ENCODE results near the gene CALM3.
"Not testable (repeated sequence)": the region's sequence is repeated elsewhere in the genome, so short reads cannot be mapped to it uniquely, and the experiment has no call there.

Gene CALM3

DNA sequence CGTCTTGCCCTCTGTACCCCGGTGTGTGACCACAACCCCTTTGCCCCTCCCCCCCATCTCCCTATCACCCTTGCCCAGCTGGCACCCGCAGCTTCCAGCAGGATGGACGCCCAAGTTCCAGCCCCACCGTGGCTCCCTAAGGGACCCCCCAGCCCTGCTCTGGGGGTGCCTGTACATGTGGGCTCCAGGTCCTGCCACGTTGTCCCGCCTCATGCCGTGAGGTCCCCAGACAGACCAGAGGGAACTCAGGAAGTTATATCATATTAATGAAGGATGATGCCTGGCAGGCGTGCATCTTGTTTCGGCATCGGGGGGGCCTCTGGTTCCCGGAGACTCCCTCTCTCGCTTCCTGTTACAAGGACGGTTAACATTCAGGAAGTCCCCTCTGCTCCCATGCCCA is 25.3 kb downstream of the CALM3 start:
- H3K27ac Mint-ChIP-seq, result no peak overlapping the region
- peak overlapping the region in 1 of 2 donors; percentile 58 for H3K4me3 Mint-ChIP-seq
- no peak for ATAC-seq (replicated peaks)
- peaks cover 45 to 82% of the 10 kb centered on the region in 2 donors for H3K4me1 Mint-ChIP-seq
- peaks cover 34 to 39% of the 10 kb centered on the region in 2 donors for H3K36me3 Mint-ChIP-seq
- DNase-seq, result no peak
- no peaks in the 10 kb centered on the region for H3K27me3 Mint-ChIP-seq
- H3K9me3 Mint-ChIP-seq, result peaks cover 0 to 2% of the 10 kb centered on the region in 2 donors

DNA sequence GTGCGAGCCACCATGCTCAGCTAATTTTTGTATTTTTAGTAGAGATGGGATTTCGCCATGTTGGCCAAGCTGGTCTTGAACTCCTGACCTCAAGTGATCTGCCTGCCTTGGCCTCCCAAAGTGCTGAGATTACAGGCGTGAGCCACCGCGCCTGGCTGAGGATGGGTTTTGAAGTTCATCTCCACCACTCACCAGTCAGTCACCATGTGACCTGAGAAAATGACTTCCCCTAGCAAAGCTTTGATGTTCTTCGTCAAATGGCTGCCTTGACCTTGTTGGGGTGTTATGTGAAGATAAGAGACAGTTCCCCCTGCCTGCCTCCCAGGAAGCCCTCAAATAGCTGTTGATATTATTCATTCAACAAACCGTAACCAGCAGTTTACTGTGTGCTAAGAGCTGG is 27.8 kb downstream of the CALM3 start:
- not testable (repeated sequence) for H3K4me3 Mint-ChIP-seq; H3K27me3 Mint-ChIP-seq; H3K9me3 Mint-ChIP-seq; ATAC-seq (replicated peaks); DNase-seq
- Mint-ChIP-seq H3K4me1 (peaks cover 39 to 85% of the 10 kb centered on the region in 2 donors), H3K36me3 (peaks cover 32 to 33% of the 10 kb centered on the region in 2 donors), H3K27ac (peak overlapping the region; percentile 81)

DNA sequence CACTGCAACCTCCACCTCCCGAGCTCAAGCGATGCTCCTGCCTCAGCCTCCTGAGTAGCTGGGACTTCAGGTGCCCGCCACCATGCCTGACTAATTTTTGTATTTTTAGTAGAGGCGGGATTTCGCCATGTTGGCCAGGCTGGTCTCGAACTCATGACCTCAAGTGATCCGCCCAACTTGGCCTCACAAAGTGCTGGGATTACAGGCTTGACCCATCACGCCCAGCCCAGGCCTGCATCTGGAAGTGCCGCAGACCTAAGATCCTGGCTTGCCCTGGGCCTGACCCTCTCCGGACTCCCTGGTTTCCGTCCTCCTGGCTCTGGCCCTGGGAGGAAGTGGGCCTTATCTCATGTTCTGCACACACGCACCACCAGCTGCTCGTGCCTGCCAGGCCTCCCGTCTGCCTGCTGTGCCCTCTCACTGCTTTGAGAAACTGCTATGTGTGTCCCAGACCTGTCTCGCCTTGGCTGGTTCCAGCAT is 28.5 kb downstream of the CALM3 start:
- no peaks in the 10 kb centered on the region for H3K9me3 Mint-ChIP-seq
- H3K4me3 Mint-ChIP-seq, result peak overlapping the region in 1 of 2 donors; percentile 3
- peaks cover 26 to 27% of the 10 kb centered on the region in 2 donors for H3K36me3 Mint-ChIP-seq
- no peak for DNase-seq
- no peak for ATAC-seq (replicated peaks)
- peak overlapping the region; percentile 81 for H3K27ac Mint-ChIP-seq
- peaks cover 37 to 80% of the 10 kb centered on the region in 2 donors for H3K4me1 Mint-ChIP-seq
- no peaks in the 10 kb centered on the region for H3K27me3 Mint-ChIP-seq

DNA sequence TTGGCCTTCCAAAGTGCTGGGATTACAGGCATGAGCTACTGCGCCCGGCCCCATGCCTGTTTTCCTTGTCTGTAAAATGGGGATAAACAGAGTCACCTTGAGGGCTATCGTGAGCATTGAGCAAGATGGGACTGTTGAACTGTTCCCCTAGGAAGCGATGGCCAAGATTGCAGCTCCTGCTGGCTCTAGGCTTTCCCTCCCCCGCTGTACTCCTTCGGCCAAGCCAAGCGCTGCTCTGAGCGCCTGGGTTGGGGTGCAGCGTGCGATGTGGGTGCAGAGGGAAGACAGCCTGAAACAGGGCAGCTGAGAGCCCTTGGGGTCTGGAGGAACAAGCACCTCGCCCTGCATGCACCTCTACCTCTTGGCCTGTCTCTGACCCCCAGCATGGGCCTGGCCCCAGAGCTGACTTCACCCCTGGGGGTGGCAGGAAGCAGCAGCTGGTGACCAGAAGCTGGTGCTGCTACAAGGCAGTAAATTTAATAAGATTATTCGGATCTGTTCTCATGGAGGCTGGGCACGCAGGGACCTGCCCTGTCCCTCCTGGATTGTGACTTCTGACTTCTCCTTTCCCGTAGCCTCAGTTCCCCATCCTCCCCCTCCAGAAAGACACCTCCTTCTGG is 29.6 kb downstream of the CALM3 start:
- H3K4me1 Mint-ChIP-seq, result peaks cover 31 to 75% of the 10 kb centered on the region in 2 donors
- peak overlapping the region in 1 of 2 donors; percentile 21 for H3K4me3 Mint-ChIP-seq
- no peak for DNase-seq
- H3K27me3 Mint-ChIP-seq, result no peaks in the 10 kb centered on the region
- H3K9me3 Mint-ChIP-seq, result no peaks in the 10 kb centered on the region
- peak overlapping the region; percentile 65 for H3K27ac Mint-ChIP-seq
- peaks cover 22 to 25% of the 10 kb centered on the region in 2 donors for H3K36me3 Mint-ChIP-seq
- no peak for ATAC-seq (replicated peaks)

DNA sequence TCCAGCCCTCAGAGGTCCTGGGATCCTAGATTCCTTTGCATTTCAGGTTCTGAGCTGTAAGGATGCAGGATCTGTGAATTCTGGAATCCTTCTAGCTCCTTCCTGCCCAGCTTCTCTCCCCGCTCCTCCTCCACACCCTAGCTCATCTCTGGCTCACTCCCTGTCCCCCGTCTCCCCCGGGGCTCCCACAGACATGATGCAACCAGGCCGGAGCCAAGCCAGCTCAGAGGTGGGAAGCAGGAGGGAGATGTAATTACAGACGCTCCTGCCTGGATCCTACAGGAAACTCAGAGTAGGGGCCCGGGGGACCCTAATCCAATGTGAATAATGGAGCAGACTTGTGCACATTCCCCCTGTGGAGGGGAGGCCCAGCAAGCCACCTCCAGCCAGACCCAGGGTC is 30.4 kb downstream of the CALM3 start:
- Mint-ChIP-seq H3K27ac (peak overlapping the region; percentile 33), H3K36me3 (peaks cover 22 to 27% of the 10 kb centered on the region in 2 donors), H3K4me3 (no peak overlapping the region), H3K27me3 (no peaks in the 10 kb centered on the region), H3K4me1 (peaks cover 28 to 67% of the 10 kb centered on the region in 2 donors), H3K9me3 (no peaks in the 10 kb centered on the region)
- no peak for ATAC-seq (replicated peaks)
- no peak for DNase-seq

DNA sequence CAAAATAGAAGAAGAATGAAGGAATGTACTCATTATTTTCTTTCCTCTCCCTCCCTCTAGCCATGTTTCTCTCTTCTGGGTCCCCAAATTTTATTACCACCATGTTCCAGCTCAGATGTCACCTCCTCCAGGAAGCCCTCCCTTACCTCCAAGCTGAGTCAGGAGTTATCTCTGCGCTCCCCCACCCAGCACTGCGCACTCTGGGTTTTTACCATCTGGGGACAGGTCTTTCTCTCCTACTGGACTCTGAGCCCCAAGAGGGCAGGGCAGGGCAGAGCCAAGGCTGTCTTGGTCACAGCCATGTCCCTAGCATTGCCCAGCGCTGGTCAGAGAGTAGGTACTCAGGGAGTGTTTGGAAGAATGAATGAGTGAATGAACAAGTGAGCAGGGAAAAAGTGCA is 32.0 kb downstream of the CALM3 start:
- Mint-ChIP-seq H3K9me3 (no peaks in the 10 kb centered on the region), H3K36me3 (peaks cover 22 to 27% of the 10 kb centered on the region in 2 donors), H3K4me1 (peaks cover 18 to 53% of the 10 kb centered on the region in 2 donors), H3K27me3 (no peaks in the 10 kb centered on the region), H3K27ac (peak overlapping the region; percentile 91), H3K4me3 (peak overlapping the region; percentile 94 to 98)
- ATAC-seq (replicated peaks), result no peak
- no peak for DNase-seq

DNA sequence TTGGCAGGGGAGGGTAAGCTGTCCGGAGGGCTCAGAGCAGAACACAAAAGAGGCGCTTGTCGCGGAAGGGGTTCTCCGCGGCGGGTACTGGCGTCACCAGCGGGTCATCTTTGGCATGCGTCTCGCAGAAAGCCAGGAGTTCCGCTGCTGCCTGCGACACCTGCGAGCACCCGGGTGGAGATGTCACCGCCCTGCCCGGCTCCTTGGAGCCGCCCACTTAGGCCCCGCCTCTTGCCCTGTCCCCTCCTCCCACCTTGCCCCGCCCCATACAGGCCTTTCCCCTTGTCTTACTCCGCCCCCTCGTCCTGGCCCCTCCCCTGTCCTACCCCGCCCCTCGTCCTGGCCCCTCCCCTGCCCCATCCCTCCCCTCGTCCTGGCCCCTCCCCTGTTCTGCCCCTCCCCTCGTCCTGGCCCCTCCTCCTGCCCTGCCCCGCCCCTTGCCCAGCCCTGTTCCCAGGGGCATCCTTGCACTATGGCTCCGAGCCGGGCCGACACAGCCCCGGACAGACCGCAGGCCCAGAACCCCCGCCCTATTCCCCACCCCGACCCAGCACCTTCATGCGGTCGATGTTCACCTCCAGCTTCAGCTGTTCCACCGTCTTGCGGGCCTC is 33.0 kb downstream of the CALM3 start:
- H3K27me3 Mint-ChIP-seq, result no peaks in the 10 kb centered on the region
- H3K27ac Mint-ChIP-seq, result peak overlapping the region; percentile 91
- H3K36me3 Mint-ChIP-seq, result peaks cover 22 to 25% of the 10 kb centered on the region in 2 donors
- H3K4me3 Mint-ChIP-seq, result peak overlapping the region; percentile 94 to 98
- DNase-seq, result peak; percentile 95
- peak; percentile 55 to 65 for ATAC-seq (replicated peaks)
- no peaks in the 10 kb centered on the region for H3K9me3 Mint-ChIP-seq
- H3K4me1 Mint-ChIP-seq, result peaks cover 18 to 47% of the 10 kb centered on the region in 2 donors

DNA sequence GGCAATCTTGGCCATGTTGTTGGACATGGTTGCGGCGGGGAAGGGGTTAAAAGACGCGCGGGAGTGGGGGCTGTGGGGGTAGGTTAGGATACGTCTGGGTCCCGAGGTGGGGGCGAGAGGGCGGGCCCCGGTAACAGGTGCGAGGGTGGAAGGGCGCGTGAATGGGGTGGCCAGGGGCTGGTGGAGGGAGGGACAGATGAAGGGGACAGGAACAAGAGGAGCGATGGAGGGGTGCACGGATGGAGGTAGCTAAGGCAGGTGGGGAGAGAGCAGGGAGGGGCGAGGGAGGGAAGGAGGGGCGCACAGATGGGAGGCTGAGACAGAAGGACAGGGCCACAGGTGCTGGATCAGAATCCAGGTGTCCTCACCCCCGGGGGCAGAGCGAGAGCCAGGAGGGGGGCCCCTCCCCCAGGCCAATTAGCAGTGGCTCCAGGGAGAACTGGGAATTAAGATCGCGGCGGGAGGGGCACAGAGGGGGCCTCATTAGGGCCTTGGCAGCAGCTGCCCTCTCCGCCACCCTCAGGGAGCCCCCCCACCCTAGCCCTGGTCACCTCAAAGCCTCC is 33.6 kb downstream of the CALM3 start:
- Mint-ChIP-seq H3K4me3 (peak overlapping the region; percentile 94 to 98), H3K36me3 (peaks cover 22 to 24% of the 10 kb centered on the region in 2 donors), H3K27me3 (no peaks in the 10 kb centered on the region), H3K27ac (peak overlapping the region; percentile 82), H3K4me1 (peaks cover 17 to 42% of the 10 kb centered on the region in 2 donors), H3K9me3 (no peaks in the 10 kb centered on the region)
- ATAC-seq (replicated peaks) (peak; percentile 8 to 11), DNase-seq (no peak)

DNA sequence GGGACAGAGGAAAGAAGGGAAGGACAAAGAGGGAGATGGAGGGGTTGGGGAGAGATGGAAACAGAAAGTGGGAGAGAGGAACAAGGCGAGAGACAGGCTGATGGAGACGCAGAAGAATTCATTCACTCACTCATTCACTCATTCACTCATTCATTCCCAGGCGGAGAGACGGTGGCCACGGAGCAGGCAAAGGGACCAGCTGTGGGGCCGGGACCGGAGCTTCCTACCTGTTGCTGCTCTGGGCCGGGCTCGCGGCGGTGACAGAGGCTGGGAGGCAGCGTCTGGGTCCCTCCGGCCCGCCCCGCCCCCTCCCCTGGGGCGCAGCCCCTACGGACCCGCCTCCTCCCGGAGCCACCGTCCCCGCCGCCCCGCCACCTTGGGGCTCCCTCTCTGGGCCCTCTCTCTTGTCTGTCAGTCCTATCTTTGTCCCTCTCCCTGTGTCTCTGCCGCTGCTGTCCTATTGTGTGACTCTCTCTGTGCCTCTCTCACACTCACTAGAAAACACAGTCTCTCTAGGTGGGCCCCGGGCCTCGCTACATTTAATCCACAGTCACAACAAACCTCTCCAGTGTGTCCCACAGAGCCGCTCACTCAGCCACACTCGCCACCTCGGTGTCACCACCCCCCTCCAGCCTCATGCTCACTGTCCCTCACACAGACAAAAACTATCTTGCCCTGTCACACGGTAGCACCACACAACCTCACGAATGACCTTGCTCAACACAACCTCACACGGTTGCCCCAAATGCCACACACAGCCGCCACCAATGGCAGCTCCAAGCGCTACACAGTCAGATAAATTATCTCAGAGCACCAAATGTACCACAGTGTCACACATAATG is 35.0 kb downstream of the CALM3 start, which contains the start of gene GNG8:
Gene GNG8 (minus strand): TSS at position 283 of the 842 bp plus-strand sequence. CDS start 1,520 bp downstream, outside the sequence.
- ATAC-seq (replicated peaks) (peak; percentile 3 to 15), DNase-seq (no peak)
- H3K36me3 Mint-ChIP-seq, result peaks cover 21 to 22% of the 10 kb centered on the region in 2 donors
- peak within 1 kb of the TSS; percentile 94 to 98 for H3K4me3 Mint-ChIP-seq
- peak within 1 kb of the TSS; percentile 86 for H3K27ac Mint-ChIP-seq
- H3K27me3 Mint-ChIP-seq, result peaks cover 5 to 6% of the 10 kb centered on the region in 2 donors
- H3K9me3 Mint-ChIP-seq, result no peaks in the 10 kb centered on the region
- peaks cover 12 to 29% of the 10 kb centered on the region in 2 donors for H3K4me1 Mint-ChIP-seq

DNA sequence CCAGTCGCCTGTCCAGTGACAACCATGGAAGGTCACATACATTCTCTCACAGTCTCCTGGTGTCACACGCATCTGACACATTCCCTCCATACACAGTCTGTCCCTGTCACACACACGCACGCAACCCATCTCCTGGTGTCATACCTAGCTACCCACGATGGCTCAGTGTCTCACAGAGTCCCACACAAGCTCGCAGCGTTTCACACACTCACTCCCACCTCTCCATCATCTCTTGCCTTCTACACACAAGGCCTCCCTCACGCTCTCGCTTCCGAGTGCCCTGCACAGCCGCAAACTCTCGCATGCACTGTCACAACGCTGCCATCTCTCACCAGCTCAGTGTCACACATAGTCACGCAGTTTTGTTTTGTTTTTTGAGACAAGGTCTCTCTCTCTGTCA is 36.1 kb downstream of the CALM3 start:
- Mint-ChIP-seq H3K9me3 (no peaks in the 10 kb centered on the region), H3K36me3 (peaks cover 12 to 17% of the 10 kb centered on the region in 2 donors), H3K27me3 (peaks cover 5 to 6% of the 10 kb centered on the region in 2 donors), H3K27ac (no peak overlapping the region), H3K4me1 (peaks cover 10 to 18% of the 10 kb centered on the region in 2 donors), H3K4me3 (no peak overlapping the region)
- ATAC-seq (replicated peaks), result no peak
- DNase-seq, result no peak

DNA sequence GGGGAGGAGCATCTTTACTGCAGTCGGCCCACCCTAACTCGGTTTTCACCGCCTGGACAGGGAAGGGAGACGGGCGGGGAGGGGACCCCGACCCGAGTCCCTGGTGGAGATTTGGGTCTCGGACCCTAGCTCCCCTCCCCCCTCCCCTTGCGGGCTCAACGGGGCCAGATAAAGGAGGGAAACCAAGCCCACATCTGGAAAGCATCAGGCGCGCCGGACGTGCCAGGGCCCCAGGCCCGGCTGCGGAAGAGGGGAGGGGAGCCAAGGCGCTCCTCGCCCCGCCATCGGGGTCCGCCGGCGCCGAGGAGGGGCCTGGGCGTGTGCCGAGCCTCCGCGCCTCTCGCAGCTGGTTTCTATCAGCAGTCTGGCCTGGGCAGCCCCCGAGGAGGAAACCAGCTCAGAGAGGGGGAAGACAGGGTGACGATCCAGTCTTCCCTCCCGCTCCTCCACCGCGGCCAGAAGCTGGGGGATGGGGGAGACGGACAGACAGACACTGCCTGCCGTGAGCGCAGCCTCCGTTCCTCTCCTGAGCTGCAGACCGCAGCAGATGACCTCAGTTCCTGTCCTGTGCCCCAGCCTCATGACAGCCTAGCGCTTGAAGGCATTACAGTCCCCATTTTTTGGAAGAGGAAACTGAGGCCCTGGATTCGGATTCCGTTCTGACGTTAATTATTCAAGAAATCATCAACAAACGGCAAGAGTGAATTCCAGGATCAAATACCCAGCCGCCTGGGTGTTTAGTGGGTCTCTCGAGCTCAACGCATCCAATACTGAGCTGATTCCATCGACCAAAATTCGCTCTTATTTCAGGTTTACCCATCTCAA is 38.4 kb downstream of the CALM3 start:
- ATAC-seq (replicated peaks) (peak; percentile 12 to 17), DNase-seq (no peak)
- peaks cover 6 to 9% of the 10 kb centered on the region in 2 donors for H3K27me3 Mint-ChIP-seq
- no peak overlapping the region for H3K27ac Mint-ChIP-seq
- H3K9me3 Mint-ChIP-seq, result no peaks in the 10 kb centered on the region
- H3K36me3 Mint-ChIP-seq, result peaks cover 4 to 5% of the 10 kb centered on the region in 2 donors
- no peak overlapping the region for H3K4me3 Mint-ChIP-seq
- peaks cover 6% of the 10 kb centered on the region in 2 donors for H3K4me1 Mint-ChIP-seq

DNA sequence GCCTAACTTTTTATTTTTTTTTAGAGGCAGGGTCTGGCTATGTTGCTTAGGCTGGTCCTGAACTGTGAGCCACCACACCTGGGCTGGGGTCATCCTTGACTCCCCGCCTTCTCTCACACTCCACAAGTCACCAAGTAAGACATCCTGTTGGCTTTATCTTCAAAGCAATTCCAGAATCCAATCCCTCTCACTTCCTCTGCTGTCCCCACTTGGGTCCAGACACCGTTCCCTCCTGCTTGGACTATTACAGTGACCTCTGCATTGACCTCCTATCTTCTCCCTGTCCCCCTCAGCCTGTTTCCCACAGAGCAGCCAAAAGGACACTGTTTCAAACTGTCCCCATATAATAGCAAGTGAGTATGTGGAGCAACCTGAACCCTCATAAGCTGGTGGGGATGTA is 39.5 kb downstream of the CALM3 start:
- H3K4me3 Mint-ChIP-seq, result peak overlapping the region; percentile 15 to 33
- H3K9me3 Mint-ChIP-seq, result peaks cover 0 to under 1% of the 10 kb centered on the region in 2 donors
- DNase-seq (no peak), ATAC-seq (replicated peaks) (no peak)
- peaks cover 8 to 12% of the 10 kb centered on the region in 2 donors for H3K27me3 Mint-ChIP-seq
- H3K27ac Mint-ChIP-seq, result no peak overlapping the region
- H3K36me3 Mint-ChIP-seq, result peaks cover 1 to 3% of the 10 kb centered on the region in 2 donors
- peaks cover 0 to 2% of the 10 kb centered on the region in 2 donors for H3K4me1 Mint-ChIP-seq

DNA sequence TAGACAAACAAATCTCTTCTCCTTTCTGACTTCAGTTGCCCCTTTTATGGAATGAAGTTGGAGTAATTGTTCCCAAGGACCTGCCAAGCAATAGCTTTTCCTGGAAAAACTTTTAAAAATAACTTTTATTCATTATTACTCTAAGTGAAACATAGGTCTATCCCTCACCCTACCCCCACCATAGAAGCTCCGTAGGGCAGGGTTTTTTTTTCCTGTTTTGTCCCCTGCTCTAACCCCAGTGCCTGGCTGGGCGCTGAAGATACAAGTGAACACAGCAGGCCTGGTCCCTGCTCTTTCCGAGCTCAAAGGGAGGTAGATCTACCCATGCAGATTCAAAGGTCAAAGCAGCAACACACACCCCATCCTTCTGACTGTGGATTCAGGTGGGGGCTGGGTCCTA is 43.6 kb downstream of the CALM3 start:
- H3K27me3 Mint-ChIP-seq, result peaks cover 24 to 34% of the 10 kb centered on the region in 2 donors
- ATAC-seq (replicated peaks) (no peak), DNase-seq (no peak)
- H3K4me3 Mint-ChIP-seq, result no peak overlapping the region
- H3K9me3 Mint-ChIP-seq, result peaks cover 5 to 7% of the 10 kb centered on the region in 2 donors
- H3K36me3 Mint-ChIP-seq, result peaks cover 7 to 15% of the 10 kb centered on the region in 2 donors
- H3K4me1 Mint-ChIP-seq, result peaks cover 5 to 9% of the 10 kb centered on the region in 2 donors
- no peak overlapping the region for H3K27ac Mint-ChIP-seq

Data from stimulated activated naive B cell treated with anti-CD40 and anti-IgM and Interleukin-4, amounts not matched to agents 10 μg/mL and 1 μg/mL and 100 μg/mL, for 72 hours (primary cell).